HEK293 (cell line): Measurements from ENCODE around the gene C7orf57.

Experiments
- CTCF ChIA-PET: fragments of 350-600 bp; formaldehyde crosslinking; extraction: SDS; loops from one replicate; lab custom pipeline; 2021; ENCODE audit warnings: antibody characterized with exemption; lab: Yijun Ruan, JAX
- POLR2A ChIA-PET: fragments of 300-600 bp; formaldehyde crosslinking; extraction: SDS; loops from one replicate; lab custom pipeline; 2020; ENCODE audit warnings: antibody characterized with exemption, inconsistent platforms; lab: Yijun Ruan, JAX
- H3K27ac ChIP-seq: fragments of 200-500 bp; sonication (Bioruptor generic); 2 replicates; pipeline ENCODE4 v1.5.1; 2014; ENCODE audit warnings: low read depth, low read length, control low read depth, inconsistent platforms; ENCODE audit errors: extremely low read depth
- H3K36me3 ChIP-seq, 2 experiments: fragments of 200-500 bp in 1 of 2; sonication (Bioruptor generic) in 1 of 2; 1 replicate in 1 of 2; 2 replicates in 1 of 2; pipeline ENCODE4 v1.5.1; 2014 to 2017; ENCODE audit warnings: inconsistent platforms in 2 of 2, low read length in 2 of 2; ENCODE audit not compliant: control insufficient read depth in 2 of 2, insufficient read depth in 1 of 2
- H3K4me1 ChIP-seq: fragments of 200-500 bp; sonication (Bioruptor generic); 2 replicates; pipeline ENCODE4 v1.5.1; 2014; ENCODE audit warnings: mild to moderate bottlenecking, low read length, inconsistent platforms; ENCODE audit not compliant: control insufficient read depth, insufficient read depth
- H3K4me3 ChIP-seq: 2 replicates; pipeline ENCODE4 v1.5.1; 2011; ENCODE audit warnings: low read depth, mild to moderate bottlenecking, control low read depth, low read length, moderate library complexity
- H3K9me3 ChIP-seq: fragments of 200-500 bp; sonication (Bioruptor generic); 2 replicates; pipeline ENCODE4 v1.5.1; 2014; ENCODE audit warnings: low read depth, low read length, inconsistent platforms; ENCODE audit not compliant: control insufficient read depth, insufficient read depth
- GLI2 ChIP-seq: fragments of 450-650 bp; formaldehyde crosslinking; IDR thresholded peaks from 2 replicates; pipeline ENCODE4; 2017; ENCODE audit warnings: missing biosample characterization, missing genetic modification characterization, low read depth, borderline replicate concordance
- GLIS1 ChIP-seq: fragments of 450-650 bp; formaldehyde crosslinking; IDR thresholded peaks from 2 replicates; pipeline ENCODE4 v1.5.1; 2016; ENCODE audit warnings: missing biosample characterization, missing genetic modification characterization
- OSR2 ChIP-seq: fragments of 450-650 bp; formaldehyde crosslinking; IDR thresholded peaks from 2 replicates; pipeline ENCODE4 v1.5.1; 2016; ENCODE audit warnings: missing biosample characterization, missing genetic modification characterization
- SCRT1 ChIP-seq: fragments of 450-650 bp; formaldehyde crosslinking; IDR thresholded peaks from 2 replicates; pipeline ENCODE4 v1.5.1; 2016; ENCODE audit warnings: missing biosample characterization, missing genetic modification characterization, borderline replicate concordance
- SCRT2 ChIP-seq: fragments of 450-650 bp; formaldehyde crosslinking; IDR thresholded peaks from 2 replicates; pipeline ENCODE4 v1.5.1; 2016; ENCODE audit warnings: missing biosample characterization, missing genetic modification characterization
- ZBTB7A ChIP-seq: fragments of 450-650 bp; formaldehyde crosslinking; IDR thresholded peaks from 2 replicates; pipeline ENCODE4 v1.5.1; 2016; ENCODE audit warnings: low read depth, missing biosample characterization, missing genetic modification characterization
- ZEB2 ChIP-seq: fragments of 450-650 bp; formaldehyde crosslinking; IDR thresholded peaks from 2 replicates; pipeline ENCODE4 v1.5.1; 2016; ENCODE audit warnings: missing biosample characterization, missing genetic modification characterization
- ZNF112 ChIP-seq: fragments of 450-650 bp; formaldehyde crosslinking; IDR thresholded peaks from 2 replicates; pipeline ENCODE4 v1.5.0; 2017; ENCODE audit warnings: missing biosample characterization, missing genetic modification characterization
- ZNF140 ChIP-seq: fragments of 450-650 bp; formaldehyde crosslinking; IDR thresholded peaks from 2 replicates; pipeline ENCODE4 v1.5.1; 2016; ENCODE audit warnings: missing biosample characterization, missing genetic modification characterization
- ZNF202 ChIP-seq: fragments of 450-650 bp; formaldehyde crosslinking; IDR thresholded peaks from 2 replicates; pipeline ENCODE4 v1.5.1; 2016; ENCODE audit warnings: missing biosample characterization, missing genetic modification characterization, borderline replicate concordance
- ZNF350 ChIP-seq: fragments of 450-650 bp; formaldehyde crosslinking; IDR thresholded peaks from 2 replicates; pipeline ENCODE4 v1.5.0; 2017; ENCODE audit warnings: missing biosample characterization, mild to moderate bottlenecking, missing genetic modification characterization
- ZNF514 ChIP-seq: fragments of 450-650 bp; formaldehyde crosslinking; IDR thresholded peaks from 2 replicates; pipeline ENCODE4 v1.5.1; 2016; ENCODE audit warnings: missing biosample characterization, missing genetic modification characterization
- ZNF521 ChIP-seq: fragments of 450-650 bp; formaldehyde crosslinking; IDR thresholded peaks from 2 replicates; pipeline ENCODE4 v1.5.1; 2017; ENCODE audit warnings: missing biosample characterization, mild to moderate bottlenecking, missing genetic modification characterization
- ZNF561 ChIP-seq: fragments of 450-650 bp; IDR thresholded peaks from 2 replicates; pipeline ENCODE4 v1.5.1; 2018; ENCODE audit warnings: missing biosample characterization, missing genetic modification characterization, borderline replicate concordance
- ZNF624 ChIP-seq: fragments of 450-650 bp; formaldehyde crosslinking; IDR thresholded peaks from 2 replicates; pipeline ENCODE4 v1.5.1; 2017; ENCODE audit warnings: missing biosample characterization, missing genetic modification characterization
- ZNF626 ChIP-seq: fragments of 450-650 bp; sonication (Bioruptor Pico); formaldehyde crosslinking; IDR thresholded peaks from 2 replicates; pipeline ENCODE4 v1.5.1; 2018; ENCODE audit warnings: missing biosample characterization, missing genetic modification characterization, inconsistent platforms
- ZNF629 ChIP-seq: fragments of 450-650 bp; formaldehyde crosslinking; IDR thresholded peaks from 2 replicates; pipeline ENCODE4 v1.5.1; 2017; ENCODE audit warnings: missing biosample characterization, missing genetic modification characterization
- ZNF660 ChIP-seq: fragments of 450-650 bp; IDR thresholded peaks from 2 replicates; pipeline ENCODE4 v1.5.1; 2018; ENCODE audit warnings: missing biosample characterization, mild to moderate bottlenecking, missing genetic modification characterization
- ZNF701 ChIP-seq: fragments of 450-650 bp; formaldehyde crosslinking; IDR thresholded peaks from 2 replicates; pipeline ENCODE4 v1.5.1; 2016; ENCODE audit warnings: missing biosample characterization, missing genetic modification characterization
- ZNF830 ChIP-seq: fragments of 450-650 bp; IDR thresholded peaks from 2 replicates; pipeline ENCODE4 v1.5.0; 2018; ENCODE audit warnings: missing biosample characterization, missing genetic modification characterization, low read depth, mild to moderate bottlenecking, moderate library complexity
- TF ChIP-seq, protein P1 (sequence below): fragments of 450-650 bp; IDR thresholded peaks from 2 replicates; pipeline ENCODE4 v1.5.1; 2018; ENCODE audit warnings: missing biosample characterization, mild to moderate bottlenecking, missing genetic modification characterization
- TF ChIP-seq, protein P2 (sequence below): fragments of 450-650 bp; formaldehyde crosslinking; IDR thresholded peaks from 2 replicates; pipeline ENCODE4 v1.5.1; 2016; ENCODE audit warnings: missing biosample characterization, missing genetic modification characterization
- TF ChIP-seq, protein P3 (sequence below): fragments of 450-650 bp; IDR thresholded peaks from 2 replicates; pipeline ENCODE4 v1.5.1; 2018; ENCODE audit warnings: missing biosample characterization, missing genetic modification characterization
- TF ChIP-seq, protein P4 (sequence below): fragments of 450-650 bp; formaldehyde crosslinking; IDR thresholded peaks from 2 replicates; pipeline ENCODE4 v1.5.0; 2017; ENCODE audit warnings: missing biosample characterization, missing genetic modification characterization, borderline replicate concordance
- TF ChIP-seq, protein P5 (sequence below): fragments of 450-650 bp; formaldehyde crosslinking; IDR thresholded peaks from 2 replicates; pipeline ENCODE4 v1.5.1; 2016; ENCODE audit warnings: missing biosample characterization, missing genetic modification characterization
- TF ChIP-seq, protein P6 (sequence below): fragments of 450-650 bp; formaldehyde crosslinking; IDR thresholded peaks from 2 replicates; pipeline ENCODE4 v1.5.1; 2016; ENCODE audit warnings: missing biosample characterization, missing genetic modification characterization

The C7orf57 gene

DNA sequence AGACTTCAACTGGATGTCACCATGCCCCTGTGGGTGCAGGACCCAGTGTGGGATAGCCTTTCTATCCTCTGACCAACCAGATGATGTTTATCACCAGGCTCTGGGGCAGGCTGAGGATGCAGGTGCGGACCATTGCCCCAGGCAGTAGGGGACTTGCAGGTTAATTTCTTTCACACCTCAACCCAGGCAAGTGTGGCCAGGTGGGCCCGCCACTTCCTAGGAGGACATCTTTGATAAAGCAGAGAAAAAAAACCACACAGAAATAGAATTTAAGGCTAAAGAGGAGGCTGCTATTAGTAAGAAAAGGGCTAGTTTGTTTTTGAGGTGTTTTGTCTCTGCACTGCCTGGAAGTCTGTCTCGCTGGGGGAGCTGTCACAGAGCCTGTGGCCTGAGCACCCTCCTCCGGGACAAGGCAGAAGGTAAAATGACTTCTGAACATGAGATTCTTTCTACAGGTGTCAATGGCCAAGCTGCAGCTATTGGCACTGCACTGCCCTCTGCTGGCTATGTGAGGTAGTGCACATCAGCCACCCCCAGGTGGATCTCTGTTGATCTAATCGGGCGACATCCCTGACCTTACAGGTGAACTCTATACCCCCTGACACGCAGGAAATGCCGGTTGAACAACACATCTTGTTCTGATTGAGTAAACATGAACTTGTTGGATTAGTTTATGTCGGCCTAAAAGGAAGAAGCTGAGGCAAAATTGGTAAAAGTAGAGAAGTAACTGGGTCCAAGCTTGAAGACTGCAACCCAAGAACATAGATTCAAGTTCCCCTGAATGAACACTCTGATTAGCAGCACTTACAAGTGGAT is 74.7 kb downstream of the C7orf57 start:
- H3K4me3 ChIP-seq = no peak overlapping the region
- H3K4me1 ChIP-seq = no peaks in the 10 kb centered on the region
- no peak overlapping the region for H3K27ac ChIP-seq
- ChIA-PET POLR2A (interaction anchor here (1.1 to 2.3 kb wide), 3 partner anchors 9 to 118 kb away, joined by 3 to 13 read pairs (median 3); no protein-coding TSS in a partner anchor), CTCF (interaction anchor here (0.6 to 6.8 kb wide), 43 partner anchors 8 to 844 kb away, joined by 3 to 88 read pairs (median 4); partner anchors contain the start of genes PKD1L1 and UPP1)
- H3K9me3 ChIP-seq = no peaks in the 10 kb centered on the region
- peaks cover 0 to 37% of the 10 kb centered on the region in 2 experiments for H3K36me3 ChIP-seq
- TF ChIP-seq GLI2 (tag by site-specific recombination) = no peak
- no peak for TF ChIP-seq ZNF626 (tag by site-specific recombination)
- TF ChIP-seq, protein P1, sequence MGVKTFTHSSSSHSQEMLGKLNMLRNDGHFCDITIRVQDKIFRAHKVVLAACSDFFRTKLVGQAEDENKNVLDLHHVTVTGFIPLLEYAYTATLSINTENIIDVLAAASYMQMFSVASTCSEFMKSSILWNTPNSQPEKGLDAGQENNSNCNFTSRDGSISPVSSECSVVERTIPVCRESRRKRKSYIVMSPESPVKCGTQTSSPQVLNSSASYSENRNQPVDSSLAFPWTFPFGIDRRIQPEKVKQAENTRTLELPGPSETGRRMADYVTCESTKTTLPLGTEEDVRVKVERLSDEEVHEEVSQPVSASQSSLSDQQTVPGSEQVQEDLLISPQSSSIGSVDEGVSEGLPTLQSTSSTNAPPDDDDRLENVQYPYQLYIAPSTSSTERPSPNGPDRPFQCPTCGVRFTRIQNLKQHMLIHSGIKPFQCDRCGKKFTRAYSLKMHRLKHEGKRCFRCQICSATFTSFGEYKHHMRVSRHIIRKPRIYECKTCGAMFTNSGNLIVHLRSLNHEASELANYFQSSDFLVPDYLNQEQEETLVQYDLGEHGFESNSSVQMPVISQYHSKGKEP (tag by site-specific recombination) = no peak
- no peak for TF ChIP-seq ZNF830 (tag by site-specific recombination)
- TF ChIP-seq ZNF660 (tag by site-specific recombination) = peak; percentile 55; the same call in 1 of the 2 replicates
- no peak for TF ChIP-seq ZNF561 (tag by site-specific recombination)
- TF ChIP-seq GLIS1 = peak; percentile 23; the same call in 1 of the 2 replicates
- no peak for TF ChIP-seq ZNF701 (tag by site-specific recombination)
- no peak for TF ChIP-seq ZNF140
- no peak for TF ChIP-seq ZNF624 (tag by site-specific recombination)
- TF ChIP-seq, protein P2, sequence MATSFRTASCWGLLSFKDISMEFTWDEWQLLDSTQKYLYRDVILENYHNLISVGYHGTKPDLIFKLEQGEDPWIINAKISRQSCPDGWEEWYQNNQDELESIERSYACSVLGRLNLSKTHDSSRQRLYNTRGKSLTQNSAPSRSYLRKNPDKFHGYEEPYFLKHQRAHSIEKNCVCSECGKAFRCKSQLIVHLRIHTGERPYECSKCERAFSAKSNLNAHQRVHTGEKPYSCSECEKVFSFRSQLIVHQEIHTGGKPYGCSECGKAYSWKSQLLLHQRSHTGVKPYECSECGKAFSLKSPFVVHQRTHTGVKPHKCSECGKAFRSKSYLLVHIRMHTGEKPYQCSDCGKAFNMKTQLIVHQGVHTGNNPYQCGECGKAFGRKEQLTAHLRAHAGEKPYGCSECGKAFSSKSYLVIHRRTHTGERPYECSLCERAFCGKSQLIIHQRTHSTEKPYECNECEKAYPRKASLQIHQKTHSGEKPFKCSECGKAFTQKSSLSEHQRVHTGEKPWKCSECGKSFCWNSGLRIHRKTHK (tag by site-specific recombination) = no peak
- TF ChIP-seq, protein P3, sequence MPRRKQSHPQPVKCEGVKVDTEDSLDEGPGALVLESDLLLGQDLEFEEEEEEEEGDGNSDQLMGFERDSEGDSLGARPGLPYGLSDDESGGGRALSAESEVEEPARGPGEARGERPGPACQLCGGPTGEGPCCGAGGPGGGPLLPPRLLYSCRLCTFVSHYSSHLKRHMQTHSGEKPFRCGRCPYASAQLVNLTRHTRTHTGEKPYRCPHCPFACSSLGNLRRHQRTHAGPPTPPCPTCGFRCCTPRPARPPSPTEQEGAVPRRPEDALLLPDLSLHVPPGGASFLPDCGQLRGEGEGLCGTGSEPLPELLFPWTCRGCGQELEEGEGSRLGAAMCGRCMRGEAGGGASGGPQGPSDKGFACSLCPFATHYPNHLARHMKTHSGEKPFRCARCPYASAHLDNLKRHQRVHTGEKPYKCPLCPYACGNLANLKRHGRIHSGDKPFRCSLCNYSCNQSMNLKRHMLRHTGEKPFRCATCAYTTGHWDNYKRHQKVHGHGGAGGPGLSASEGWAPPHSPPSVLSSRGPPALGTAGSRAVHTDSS (tag by site-specific recombination) = no peak
- TF ChIP-seq ZBTB7A (tag by site-specific recombination) = no peak
- peak; percentile 96 for TF ChIP-seq SCRT2
- TF ChIP-seq ZNF514 = no peak
- TF ChIP-seq ZNF521 (tag by site-specific recombination) = no peak
- no peak for TF ChIP-seq OSR2
- TF ChIP-seq ZNF202 (tag by site-specific recombination) = no peak
- no peak for TF ChIP-seq ZNF350 (tag by site-specific recombination)
- peak; percentile 82 for TF ChIP-seq SCRT1
- TF ChIP-seq, protein P4, sequence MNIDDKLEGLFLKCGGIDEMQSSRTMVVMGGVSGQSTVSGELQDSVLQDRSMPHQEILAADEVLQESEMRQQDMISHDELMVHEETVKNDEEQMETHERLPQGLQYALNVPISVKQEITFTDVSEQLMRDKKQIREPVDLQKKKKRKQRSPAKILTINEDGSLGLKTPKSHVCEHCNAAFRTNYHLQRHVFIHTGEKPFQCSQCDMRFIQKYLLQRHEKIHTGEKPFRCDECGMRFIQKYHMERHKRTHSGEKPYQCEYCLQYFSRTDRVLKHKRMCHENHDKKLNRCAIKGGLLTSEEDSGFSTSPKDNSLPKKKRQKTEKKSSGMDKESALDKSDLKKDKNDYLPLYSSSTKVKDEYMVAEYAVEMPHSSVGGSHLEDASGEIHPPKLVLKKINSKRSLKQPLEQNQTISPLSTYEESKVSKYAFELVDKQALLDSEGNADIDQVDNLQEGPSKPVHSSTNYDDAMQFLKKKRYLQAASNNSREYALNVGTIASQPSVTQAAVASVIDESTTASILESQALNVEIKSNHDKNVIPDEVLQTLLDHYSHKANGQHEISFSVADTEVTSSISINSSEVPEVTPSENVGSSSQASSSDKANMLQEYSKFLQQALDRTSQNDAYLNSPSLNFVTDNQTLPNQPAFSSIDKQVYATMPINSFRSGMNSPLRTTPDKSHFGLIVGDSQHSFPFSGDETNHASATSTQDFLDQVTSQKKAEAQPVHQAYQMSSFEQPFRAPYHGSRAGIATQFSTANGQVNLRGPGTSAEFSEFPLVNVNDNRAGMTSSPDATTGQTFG = no peak
- no peak for TF ChIP-seq ZNF112 (tag by site-specific recombination)
- peak; percentile 47; the same call in 1 of the 2 replicates for TF ChIP-seq ZEB2 (tag by site-specific recombination)
- TF ChIP-seq, protein P5, sequence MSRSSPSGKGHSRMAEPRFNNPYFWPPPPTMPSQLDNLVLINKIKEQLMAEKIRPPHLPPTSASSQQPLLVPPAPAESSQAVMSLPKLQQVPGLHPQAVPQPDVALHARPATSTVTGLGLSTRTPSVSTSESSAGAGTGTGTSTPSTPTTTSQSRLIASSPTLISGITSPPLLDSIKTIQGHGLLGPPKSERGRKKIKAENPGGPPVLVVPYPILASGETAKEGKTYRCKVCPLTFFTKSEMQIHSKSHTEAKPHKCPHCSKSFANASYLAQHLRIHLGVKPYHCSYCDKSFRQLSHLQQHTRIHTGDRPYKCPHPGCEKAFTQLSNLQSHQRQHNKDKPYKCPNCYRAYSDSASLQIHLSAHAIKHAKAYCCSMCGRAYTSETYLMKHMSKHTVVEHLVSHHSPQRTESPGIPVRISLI = no peak
- no peak for TF ChIP-seq ZNF629 (tag by site-specific recombination)
- TF ChIP-seq, protein P6, sequence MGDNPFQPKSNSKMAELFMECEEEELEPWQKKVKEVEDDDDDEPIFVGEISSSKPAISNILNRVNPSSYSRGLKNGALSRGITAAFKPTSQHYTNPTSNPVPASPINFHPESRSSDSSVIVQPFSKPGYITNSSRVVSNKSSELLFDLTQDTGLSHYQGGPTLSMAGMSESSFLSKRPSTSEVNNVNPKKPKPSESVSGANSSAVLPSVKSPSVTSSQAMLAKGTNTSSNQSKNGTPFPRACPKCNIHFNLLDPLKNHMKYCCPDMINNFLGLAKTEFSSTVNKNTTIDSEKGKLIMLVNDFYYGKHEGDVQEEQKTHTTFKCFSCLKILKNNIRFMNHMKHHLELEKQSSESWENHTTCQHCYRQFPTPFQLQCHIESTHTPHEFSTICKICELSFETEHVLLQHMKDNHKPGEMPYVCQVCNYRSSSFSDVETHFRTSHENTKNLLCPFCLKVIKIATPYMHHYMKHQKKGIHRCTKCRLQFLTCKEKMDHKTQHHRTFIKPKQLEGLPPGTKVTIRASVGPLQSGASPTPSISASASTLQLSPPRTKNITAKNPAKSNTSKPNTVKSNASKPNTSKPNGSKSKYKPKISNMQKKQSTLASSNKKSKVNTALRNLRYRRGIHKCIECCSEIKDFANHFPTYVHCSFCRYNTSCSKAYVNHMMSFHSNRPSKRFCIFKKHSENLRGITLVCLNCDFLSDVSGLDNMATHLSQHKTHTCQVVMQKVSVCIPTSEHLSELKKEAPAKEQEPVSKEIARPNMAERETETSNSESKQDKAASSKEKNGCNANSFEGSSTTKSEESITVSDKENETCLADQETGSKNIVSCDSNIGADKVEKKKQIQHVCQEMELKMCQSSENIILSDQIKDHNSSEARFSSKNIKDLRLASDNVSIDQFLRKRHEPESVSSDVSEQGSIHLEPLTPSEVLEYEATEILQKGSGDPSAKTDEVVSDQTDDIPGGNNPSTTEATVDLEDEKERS (tag by site-specific recombination) = no peak
